ENCODE measurements around the gene DYNLT5.

DNA sequence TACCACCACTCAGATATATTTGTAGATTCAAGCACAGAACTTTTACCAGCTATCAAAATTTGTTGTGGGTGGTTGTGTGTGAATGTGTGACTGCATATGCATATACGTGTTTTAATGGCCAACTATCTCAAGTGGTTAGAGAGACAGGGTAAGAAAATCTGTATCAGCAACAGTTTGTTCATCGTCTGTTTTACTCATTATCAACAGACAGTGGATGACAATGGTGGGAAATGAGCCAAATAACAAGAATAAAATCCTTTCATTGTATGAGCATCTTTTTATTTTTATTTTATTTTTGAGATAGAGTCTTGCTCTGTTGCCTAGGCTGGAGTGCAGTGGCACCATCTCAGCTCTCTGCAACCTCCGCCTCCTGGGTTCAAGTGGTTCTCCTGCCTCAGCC is 22.7 kb upstream of the DYNLT5 start:
- TF ChIP-seq, protein P1, sequence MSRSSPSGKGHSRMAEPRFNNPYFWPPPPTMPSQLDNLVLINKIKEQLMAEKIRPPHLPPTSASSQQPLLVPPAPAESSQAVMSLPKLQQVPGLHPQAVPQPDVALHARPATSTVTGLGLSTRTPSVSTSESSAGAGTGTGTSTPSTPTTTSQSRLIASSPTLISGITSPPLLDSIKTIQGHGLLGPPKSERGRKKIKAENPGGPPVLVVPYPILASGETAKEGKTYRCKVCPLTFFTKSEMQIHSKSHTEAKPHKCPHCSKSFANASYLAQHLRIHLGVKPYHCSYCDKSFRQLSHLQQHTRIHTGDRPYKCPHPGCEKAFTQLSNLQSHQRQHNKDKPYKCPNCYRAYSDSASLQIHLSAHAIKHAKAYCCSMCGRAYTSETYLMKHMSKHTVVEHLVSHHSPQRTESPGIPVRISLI (tag by site-specific recombination; IDR thresholded peaks at IDR 0.05): no peak
- TF ChIP-seq, protein P2, sequence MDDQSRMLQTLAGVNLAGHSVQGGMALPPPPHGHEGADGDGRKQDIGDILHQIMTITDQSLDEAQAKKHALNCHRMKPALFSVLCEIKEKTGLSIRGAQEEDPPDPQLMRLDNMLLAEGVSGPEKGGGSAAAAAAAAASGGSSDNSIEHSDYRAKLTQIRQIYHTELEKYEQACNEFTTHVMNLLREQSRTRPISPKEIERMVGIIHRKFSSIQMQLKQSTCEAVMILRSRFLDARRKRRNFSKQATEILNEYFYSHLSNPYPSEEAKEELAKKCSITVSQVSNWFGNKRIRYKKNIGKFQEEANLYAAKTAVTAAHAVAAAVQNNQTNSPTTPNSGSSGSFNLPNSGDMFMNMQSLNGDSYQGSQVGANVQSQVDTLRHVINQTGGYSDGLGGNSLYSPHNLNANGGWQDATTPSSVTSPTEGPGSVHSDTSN (CRISPR knock-in tag; IDR thresholded peaks at IDR 0.05): no peak
- TF ChIP-seq, protein P3, sequence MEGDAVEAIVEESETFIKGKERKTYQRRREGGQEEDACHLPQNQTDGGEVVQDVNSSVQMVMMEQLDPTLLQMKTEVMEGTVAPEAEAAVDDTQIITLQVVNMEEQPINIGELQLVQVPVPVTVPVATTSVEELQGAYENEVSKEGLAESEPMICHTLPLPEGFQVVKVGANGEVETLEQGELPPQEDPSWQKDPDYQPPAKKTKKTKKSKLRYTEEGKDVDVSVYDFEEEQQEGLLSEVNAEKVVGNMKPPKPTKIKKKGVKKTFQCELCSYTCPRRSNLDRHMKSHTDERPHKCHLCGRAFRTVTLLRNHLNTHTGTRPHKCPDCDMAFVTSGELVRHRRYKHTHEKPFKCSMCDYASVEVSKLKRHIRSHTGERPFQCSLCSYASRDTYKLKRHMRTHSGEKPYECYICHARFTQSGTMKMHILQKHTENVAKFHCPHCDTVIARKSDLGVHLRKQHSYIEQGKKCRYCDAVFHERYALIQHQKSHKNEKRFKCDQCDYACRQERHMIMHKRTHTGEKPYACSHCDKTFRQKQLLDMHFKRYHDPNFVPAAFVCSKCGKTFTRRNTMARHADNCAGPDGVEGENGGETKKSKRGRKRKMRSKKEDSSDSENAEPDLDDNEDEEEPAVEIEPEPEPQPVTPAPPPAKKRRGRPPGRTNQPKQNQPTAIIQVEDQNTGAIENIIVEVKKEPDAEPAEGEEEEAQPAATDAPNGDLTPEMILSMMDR (tag by site-specific recombination; IDR thresholded peaks at IDR 0.05): no peak
- TF ChIP-seq ZNF677 (tag by site-specific recombination; IDR thresholded peaks at IDR 0.05): no peak
- TF ChIP-seq ZNF157 (tag by site-specific recombination; IDR thresholded peaks at IDR 0.05): no peak
- TF ChIP-seq, protein P4, sequence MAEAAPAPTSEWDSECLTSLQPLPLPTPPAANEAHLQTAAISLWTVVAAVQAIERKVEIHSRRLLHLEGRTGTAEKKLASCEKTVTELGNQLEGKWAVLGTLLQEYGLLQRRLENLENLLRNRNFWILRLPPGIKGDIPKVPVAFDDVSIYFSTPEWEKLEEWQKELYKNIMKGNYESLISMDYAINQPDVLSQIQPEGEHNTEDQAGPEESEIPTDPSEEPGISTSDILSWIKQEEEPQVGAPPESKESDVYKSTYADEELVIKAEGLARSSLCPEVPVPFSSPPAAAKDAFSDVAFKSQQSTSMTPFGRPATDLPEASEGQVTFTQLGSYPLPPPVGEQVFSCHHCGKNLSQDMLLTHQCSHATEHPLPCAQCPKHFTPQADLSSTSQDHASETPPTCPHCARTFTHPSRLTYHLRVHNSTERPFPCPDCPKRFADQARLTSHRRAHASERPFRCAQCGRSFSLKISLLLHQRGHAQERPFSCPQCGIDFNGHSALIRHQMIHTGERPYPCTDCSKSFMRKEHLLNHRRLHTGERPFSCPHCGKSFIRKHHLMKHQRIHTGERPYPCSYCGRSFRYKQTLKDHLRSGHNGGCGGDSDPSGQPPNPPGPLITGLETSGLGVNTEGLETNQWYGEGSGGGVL (tag by site-specific recombination; IDR thresholded peaks at IDR 0.05): no peak
- TF ChIP-seq ZBTB17 (tag by site-specific recombination; IDR thresholded peaks at IDR 0.05): no peak
- TF ChIP-seq, protein P5, sequence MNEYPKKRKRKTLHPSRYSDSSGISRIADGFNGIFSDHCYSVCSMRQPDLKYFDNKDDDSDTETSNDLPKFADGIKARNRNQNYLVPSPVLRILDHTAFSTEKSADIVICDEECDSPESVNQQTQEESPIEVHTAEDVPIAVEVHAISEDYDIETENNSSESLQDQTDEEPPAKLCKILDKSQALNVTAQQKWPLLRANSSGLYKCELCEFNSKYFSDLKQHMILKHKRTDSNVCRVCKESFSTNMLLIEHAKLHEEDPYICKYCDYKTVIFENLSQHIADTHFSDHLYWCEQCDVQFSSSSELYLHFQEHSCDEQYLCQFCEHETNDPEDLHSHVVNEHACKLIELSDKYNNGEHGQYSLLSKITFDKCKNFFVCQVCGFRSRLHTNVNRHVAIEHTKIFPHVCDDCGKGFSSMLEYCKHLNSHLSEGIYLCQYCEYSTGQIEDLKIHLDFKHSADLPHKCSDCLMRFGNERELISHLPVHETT (tag by site-specific recombination; IDR thresholded peaks at IDR 0.05): no peak
- TF ChIP-seq KLF7 (tag by site-specific recombination; IDR thresholded peaks at IDR 0.05; ENCODE audit: borderline replicate concordance): no peak

Data from HEK293 (cell line).